TTC549 (cell line): ENCODE measurements around the gene KLK13.

ENCODE experiments used
- FAIRE-seq: peaks from 2 replicates; lab custom pipeline; 2012; peaks lifted over from hg19 to GRCh38; lab: Jason Lieb, UNC

The KLK13 gene

GRCh38 chr19:51091895-51092873, 27.3 kb upstream of the KLK13 start:
- FAIRE-seq: no peak

GRCh38 chr19:51091126-51091525, 26.2 kb upstream of the KLK13 start:
- FAIRE-seq: no peak

GRCh38 chr19:51090471-51090870, 25.6 kb upstream of the KLK13 start:
- FAIRE-seq: no peak

DNA sequence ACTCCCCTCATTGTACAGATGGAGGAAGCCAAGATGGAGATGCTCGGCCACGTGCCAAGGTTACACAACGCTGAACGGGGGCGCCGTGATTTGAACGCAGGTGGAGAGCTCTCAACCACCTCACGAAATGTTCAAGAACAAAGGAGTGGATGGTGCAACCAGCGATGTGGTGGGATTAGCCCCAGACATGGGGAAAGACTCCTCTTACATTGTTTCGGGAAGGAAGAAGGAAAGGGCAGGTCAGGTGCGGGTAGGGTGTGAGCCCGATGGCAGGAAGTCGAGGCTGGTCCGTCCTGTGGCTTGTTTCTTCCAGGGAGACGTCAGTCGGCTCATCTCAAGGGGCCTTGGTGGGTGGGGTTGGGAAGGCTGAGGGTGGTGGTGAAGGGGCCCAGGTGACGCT, 24.9 kb upstream of the KLK13 start:
- FAIRE-seq: no peak

DNA sequence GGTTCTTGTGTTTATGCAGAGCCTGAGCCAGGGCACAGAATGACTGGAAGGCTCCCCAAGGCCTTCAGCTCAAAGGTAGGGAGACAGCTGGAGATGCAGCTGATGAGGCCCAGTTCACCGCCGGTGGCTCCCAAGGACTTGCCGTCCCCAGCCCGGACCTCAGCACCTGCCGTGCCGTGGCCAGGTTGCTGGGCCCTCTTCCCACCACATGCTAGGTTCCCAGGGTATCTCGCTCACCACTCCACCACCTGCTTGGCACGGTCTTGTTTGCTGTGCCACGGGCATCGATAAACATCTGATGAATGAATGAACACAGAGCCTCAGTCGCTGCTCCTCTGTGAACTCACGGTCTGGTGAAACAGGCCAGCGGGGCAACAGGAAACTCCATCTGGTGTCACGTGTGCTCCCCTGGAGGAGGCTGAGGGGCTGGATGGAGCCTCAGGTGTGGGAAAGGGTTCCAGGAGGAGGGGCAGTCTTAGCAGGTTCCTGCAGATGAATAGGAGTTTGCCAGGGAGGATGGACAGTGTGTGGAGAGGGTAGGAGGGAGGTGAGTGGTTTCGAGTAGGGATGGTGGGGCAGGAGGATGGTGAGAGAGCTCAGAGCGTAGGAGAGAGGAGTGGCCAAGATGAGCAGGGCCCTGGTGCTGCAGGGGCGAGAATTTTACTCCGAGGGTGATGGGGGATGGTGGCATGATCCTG, 21.4 kb upstream of the KLK13 start:
- FAIRE-seq: no peak

- no peak for FAIRE-seq
These were observed 19.6 kb upstream of the KLK13 start for GRCh38 chr19:51084505-51084904.

- FAIRE-seq: no peak
These were observed 18.9 kb upstream of the KLK13 start for GRCh38 chr19:51083783-51084182.

GRCh38 chr19:51083181-51083580, 18.3 kb upstream of the KLK13 start:
- no peak for FAIRE-seq

- no peak for FAIRE-seq
These were observed 17.7 kb upstream of the KLK13 start, which contains the start of gene KLK14 for GRCh38 chr19:51082611-51083010. TSS of gene KLK14 (minus strand) at chr19:51082887. CDS start at chr19:51082614, 273 bp downstream.

- FAIRE-seq: no peak
These were observed 16.6 kb upstream of the KLK13 start for GRCh38 chr19:51081476-51081875.

GRCh38 chr19:51079481-51080110, 14.7 kb upstream of the KLK13 start:
- FAIRE-seq: no peak

DNA sequence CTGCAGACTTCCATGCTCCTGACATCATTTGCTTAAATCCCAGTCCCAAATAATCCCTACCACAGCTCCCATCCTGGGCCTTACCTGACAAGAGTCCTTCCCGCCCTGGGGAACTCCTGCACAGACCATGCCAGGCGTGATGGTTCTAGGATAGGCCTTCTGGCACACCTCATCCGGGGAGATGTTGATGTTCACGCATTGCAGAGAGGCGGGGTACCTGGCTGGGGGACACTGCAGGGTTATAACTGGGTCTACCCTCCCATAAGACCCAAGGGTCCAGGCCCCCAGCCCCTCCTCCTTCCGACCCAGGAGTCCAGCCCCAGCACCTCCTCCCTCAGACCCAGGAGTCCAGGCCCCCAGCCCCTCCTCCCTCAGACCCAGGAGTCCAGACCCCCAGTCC, 13.8 kb upstream of the KLK13 start:
- FAIRE-seq: no peak

DNA sequence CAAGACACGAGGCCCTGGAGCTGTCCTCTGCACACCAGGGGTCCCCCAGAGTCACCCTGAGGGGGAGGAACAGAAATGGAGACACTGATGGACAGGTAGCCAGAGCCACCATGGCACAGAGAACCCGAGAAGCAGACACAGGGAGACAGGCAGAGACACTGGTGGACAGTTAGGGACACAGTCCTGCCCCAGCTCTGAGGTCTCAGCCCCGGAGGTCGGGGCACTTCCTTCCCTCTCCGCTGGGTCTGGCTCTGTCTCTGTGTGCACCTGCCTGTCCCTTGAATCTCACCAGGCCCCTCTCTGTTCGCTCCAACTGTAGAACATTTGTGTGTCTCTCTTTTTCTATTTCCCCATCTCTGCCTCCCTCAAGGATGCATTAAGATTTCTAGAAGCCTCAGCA, 13.2 kb upstream of the KLK13 start:
- no peak for FAIRE-seq

- no peak for FAIRE-seq
These were observed 11.8 kb upstream of the KLK13 start for GRCh38 chr19:51076631-51077213.

DNA sequence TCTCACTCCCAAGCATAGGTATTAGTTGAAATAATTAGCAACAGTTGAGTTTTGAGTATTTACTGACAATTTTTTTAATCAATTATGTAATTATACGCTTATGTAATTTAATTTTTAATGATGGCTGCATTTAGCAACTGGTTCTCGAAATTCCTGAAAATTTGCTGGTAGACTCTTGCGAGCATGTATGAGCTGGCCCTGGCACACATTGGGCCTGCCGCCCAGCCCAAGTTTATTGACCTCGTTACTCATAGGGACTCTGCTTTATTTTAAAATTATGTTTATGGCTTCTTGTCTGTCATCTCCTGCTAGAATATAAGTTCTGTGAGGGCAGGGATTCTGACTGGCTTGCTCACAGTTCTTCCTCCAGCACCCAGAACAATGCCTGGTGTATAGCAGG, 11.1 kb upstream of the KLK13 start:
- no peak for FAIRE-seq

DNA sequence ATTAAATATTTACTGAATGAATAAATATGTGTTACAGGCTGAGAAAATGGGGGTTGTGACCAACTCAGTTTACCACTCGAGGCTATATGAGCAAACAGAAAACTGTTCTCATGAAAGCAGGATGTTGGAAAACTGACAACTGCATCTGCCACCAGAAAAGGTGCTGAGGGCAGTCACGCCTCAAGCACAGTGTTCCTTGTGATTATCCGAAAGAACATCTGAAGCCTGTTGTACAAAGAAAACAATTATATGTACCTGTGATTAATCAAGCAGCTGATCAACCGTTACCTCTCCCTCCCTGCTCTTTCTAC, 6.2 kb upstream of the KLK13 start:
- no peak for FAIRE-seq

GRCh38 chr19:51070334-51071094, 5.6 kb upstream of the KLK13 start:
- no peak for FAIRE-seq

- no peak for FAIRE-seq
These were observed 1.7 kb upstream of the KLK13 start for GRCh38 chr19:51066393-51067186.

GRCh38 chr19:51065221-51065960, 499 bp upstream of the KLK13 start:
- FAIRE-seq: no peak

- no peak for FAIRE-seq
These were observed 1.2 kb downstream of the KLK13 start for GRCh38 chr19:51063664-51064063.
